Muscle layer of colon (tissue), 2 donors: ENCODE results near the gene KLHDC8B.

Source experiments
- H3K27ac ChIP-seq: one replicate; pipeline ENCODE4 v1.7.0; 2013; ENCODE audit warnings: low read depth, mild to moderate bottlenecking, low read length, moderate library complexity
- H3K27me3 ChIP-seq, 2 donors: one replicate each; pipeline ENCODE4 v1.7.0; 2013; ENCODE audit warnings: low read length in 2 of 2, mild to moderate bottlenecking in 2 of 2; ENCODE audit not compliant: insufficient read depth in 2 of 2, control insufficient read depth in 1 of 2
- H3K36me3 ChIP-seq: one replicate; pipeline ENCODE4 v1.7.0; 2013; ENCODE audit warnings: mild to moderate bottlenecking, low read length; ENCODE audit not compliant: insufficient read depth
- H3K4me1 ChIP-seq: one replicate; pipeline ENCODE4 v1.7.0; 2013; ENCODE audit warnings: mild to moderate bottlenecking, low read length; ENCODE audit not compliant: insufficient read depth
- H3K4me3 ChIP-seq, 2 donors: one replicate each; pipeline ENCODE4 v1.7.0; 2013; ENCODE audit warnings: low read length in 2 of 2, low read depth in 1 of 2, mild to moderate bottlenecking in 1 of 2, moderate library complexity in 1 of 2
- H3K9ac ChIP-seq: one replicate; pipeline ENCODE4 v1.7.0; 2013; ENCODE audit warnings: low read length
- H3K9me3 ChIP-seq: one replicate; pipeline ENCODE4 v1.7.0; 2013; ENCODE audit warnings: mild to moderate bottlenecking, low read length
- donor health status: abdominal sarcoma.
- donor health status: Adenocarcinoma of cecum.

KLHDC8B gene

DNA sequence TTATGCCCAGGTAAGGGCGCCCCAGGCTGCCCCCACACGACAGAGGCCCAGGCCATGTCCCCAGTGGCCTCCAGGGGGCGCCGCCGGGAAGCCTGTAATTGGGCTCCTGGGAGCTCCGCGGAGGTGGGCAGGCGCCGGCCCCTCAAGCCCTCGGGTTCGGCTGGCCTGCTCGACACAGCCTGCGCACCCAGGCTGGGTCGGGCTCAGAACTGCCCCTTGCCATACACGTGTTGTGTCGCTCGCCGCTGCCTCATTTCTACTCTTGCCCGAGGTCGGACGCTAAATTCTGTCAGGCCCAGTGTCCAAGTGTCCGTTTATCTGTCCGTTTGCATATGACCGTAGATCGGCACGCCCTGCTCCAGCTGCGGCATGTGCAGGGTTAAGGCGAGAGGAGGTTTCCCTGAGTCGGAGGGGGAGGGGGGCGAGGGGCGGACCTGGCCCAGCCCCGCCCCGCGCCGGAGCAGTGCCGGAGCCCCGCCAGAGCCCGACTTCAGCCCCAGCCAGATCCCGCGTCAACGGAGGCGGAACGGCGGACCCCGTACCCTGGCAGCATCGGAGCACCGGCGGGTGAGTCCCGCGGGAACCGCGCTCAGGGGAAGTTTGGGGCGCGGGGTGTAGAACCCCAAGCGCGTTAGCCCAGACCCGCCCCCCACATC, at the start of gene KLHDC8B:
Gene KLHDC8B (plus strand): TSS at position 480 of the 656 bp plus-strand sequence. CDS start 1,172 bp downstream, outside the sequence.
- H3K27me3 ChIP-seq, result no peaks in the 10 kb centered on the region
- H3K9me3 ChIP-seq, result no peaks in the 10 kb centered on the region
- H3K4me1 ChIP-seq, result peaks cover 41% of the 10 kb centered on the region
- peak within 1 kb of the TSS; percentile 84 for H3K27ac ChIP-seq
- peak within 1 kb of the TSS; percentile 84 to 90 for H3K4me3 ChIP-seq
- H3K36me3 ChIP-seq, result peaks cover 21% of the 10 kb centered on the region
- peak within 1 kb of the TSS; percentile 85 for H3K9ac ChIP-seq

- H3K27ac ChIP-seq, result no peak overlapping the region
- peaks cover 80% of the 10 kb centered on the region for H3K36me3 ChIP-seq
- H3K9ac ChIP-seq, result no peak overlapping the region
These were observed 49.4 kb upstream of the KLHDC8B start for GRCh38 chr3:49122022-49122421.

DNA sequence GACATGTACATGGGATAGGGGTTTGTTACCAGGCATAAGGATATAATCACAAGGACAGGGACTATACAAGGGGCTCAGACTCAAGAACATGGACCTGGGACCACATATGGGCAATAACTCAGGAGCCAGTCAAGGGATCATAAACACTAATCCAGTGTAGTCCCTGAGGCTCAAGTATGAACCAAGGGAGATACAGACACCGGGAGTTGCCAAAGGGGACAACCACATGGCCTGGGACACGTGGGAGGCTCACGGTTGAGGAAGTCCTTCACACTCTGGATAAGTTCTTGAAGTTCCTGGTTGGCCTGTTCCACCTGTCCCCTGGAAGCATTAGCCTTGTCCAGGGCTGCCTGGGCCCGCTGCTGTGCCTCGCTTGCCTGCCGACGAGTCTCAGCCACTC, 48.9 kb upstream of the KLHDC8B start:
- no peaks in the 10 kb centered on the region for H3K9me3 ChIP-seq
- H3K36me3 ChIP-seq, result peaks cover 79% of the 10 kb centered on the region
- H3K27ac ChIP-seq, result no peak overlapping the region
- no peak overlapping the region for H3K9ac ChIP-seq
- peaks cover 18% of the 10 kb centered on the region for H3K4me1 ChIP-seq
- H3K4me3 ChIP-seq, result no peak overlapping the region
- H3K27me3 ChIP-seq, result no peaks in the 10 kb centered on the region

More at GRCh38 chr3:49122022-49122421, 49.4 kb upstream of the KLHDC8B start:
- H3K9me3 ChIP-seq, result no peaks in the 10 kb centered on the region
- H3K27me3 ChIP-seq, result no peaks in the 10 kb centered on the region
- peaks cover 18% of the 10 kb centered on the region for H3K4me1 ChIP-seq
- no peak overlapping the region for H3K4me3 ChIP-seq

DNA sequence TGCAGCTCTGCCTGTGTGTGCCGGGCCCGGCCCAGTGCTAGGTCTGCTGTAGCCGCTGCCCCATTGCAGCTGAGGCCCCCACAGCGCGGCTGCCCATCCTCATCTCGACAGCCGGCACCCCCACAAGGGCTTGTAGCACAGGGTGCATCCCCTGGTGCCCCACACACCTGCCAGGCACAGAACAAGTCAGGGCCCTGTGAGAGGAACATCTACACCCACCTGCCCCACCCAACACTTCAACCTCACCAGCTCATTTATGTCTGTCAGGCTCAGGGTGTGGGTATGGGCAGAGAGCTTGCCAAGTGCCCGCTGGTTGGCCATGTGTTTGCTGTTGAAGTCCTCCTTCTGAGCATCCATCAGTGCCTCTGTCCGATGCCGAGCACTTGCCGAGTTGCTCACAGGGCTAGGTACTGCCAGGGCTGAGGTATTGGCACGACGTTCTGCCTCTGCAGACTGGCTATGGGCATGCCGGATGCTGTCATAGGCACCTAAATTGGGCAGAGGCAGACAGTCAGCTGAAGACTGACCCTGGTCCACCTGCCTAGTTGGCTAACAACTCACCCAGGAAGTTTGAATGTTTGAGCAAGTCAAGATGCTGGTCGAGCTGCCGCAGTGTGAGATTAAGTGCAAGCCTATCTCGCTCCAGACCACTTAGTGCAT, 48.4 kb upstream of the KLHDC8B start:
- Histone ChIP-seq H3K27me3 (no peaks in the 10 kb centered on the region), H3K9ac (no peak overlapping the region), H3K36me3 (peaks cover 75% of the 10 kb centered on the region), H3K27ac (no peak overlapping the region), H3K4me1 (peaks cover 18% of the 10 kb centered on the region), H3K9me3 (no peaks in the 10 kb centered on the region), H3K4me3 (no peak overlapping the region)

DNA sequence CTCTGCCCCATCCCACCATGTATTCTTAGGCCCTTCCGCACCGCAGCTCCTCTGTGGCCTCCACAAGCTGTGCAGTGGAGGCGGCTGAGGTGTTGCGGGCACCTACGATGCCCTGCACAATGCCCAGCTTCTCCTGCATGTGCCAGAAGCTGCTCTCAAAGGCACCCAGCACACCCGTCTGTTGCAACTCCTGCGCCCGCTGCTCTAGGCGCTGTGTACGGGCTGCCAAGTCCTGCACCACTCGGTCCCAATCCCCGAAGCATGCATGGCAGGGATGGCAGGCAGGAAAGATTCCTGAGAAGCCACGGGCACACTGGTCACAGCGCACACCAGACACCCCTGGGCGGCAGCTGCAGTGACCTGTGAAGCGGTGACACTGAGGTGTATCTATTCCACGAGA, 47.7 kb upstream of the KLHDC8B start:
- H3K27me3 ChIP-seq, result no peaks in the 10 kb centered on the region
- no peak overlapping the region for H3K27ac ChIP-seq
- H3K4me1 ChIP-seq, result peaks cover 14% of the 10 kb centered on the region
- peaks cover 76% of the 10 kb centered on the region for H3K36me3 ChIP-seq
- H3K4me3 ChIP-seq, result no peak overlapping the region
- H3K9ac ChIP-seq, result no peak overlapping the region
- H3K9me3 ChIP-seq, result no peaks in the 10 kb centered on the region

GRCh38 chr3:49124203-49124602, 47.2 kb upstream of the KLHDC8B start:
- no peak overlapping the region for H3K9ac ChIP-seq
- no peak overlapping the region for H3K27ac ChIP-seq
- peaks cover 77% of the 10 kb centered on the region for H3K36me3 ChIP-seq
- peaks cover 8% of the 10 kb centered on the region for H3K4me1 ChIP-seq
- no peaks in the 10 kb centered on the region for H3K27me3 ChIP-seq
- H3K9me3 ChIP-seq, result no peaks in the 10 kb centered on the region
- H3K4me3 ChIP-seq, result no peak overlapping the region

DNA sequence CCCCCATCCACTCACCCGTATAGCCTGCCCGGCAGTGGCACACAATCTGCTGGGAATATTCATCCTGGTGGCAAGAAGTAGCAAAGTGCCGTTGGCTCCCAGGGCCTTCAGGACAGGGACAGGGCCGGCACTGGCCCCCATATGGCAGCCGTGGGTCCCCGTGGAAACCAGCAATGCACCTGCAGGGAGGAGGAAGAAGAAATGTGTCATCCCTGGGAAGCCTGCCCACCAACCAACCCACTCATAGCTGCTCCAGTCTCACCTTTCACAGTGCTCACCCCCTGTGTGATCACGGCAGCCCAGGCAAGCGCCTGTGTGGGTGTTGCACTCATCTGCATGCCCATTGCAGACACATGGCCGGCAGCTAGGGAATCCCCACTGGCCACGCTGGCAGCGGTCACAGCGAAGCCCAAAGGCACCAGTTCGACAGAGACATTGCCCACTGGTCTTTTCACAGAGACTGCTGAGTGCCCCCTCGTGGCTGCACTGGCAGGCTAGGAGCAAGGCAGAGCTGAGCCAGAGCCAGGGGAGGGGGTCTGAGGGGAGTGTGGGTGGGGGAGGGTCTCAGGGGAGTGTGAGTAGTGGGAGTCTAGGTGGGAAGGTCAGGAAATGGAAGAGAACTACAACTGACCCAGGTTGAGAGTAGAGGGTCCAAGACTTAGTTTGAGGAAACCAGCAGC, 46.3 kb upstream of the KLHDC8B start:
- no peak overlapping the region for H3K27ac ChIP-seq
- no peaks in the 10 kb centered on the region for H3K9me3 ChIP-seq
- peaks cover 83% of the 10 kb centered on the region for H3K36me3 ChIP-seq
- no peaks in the 10 kb centered on the region for H3K27me3 ChIP-seq
- H3K4me3 ChIP-seq, result no peak overlapping the region
- no peak overlapping the region for H3K9ac ChIP-seq
- H3K4me1 ChIP-seq, result peaks cover 3% of the 10 kb centered on the region

GRCh38 chr3:49131040-49131439, 40.4 kb upstream of the KLHDC8B start:
- peak overlapping the region in 1 of 2 donors; percentile 83 for H3K4me3 ChIP-seq
- H3K9ac ChIP-seq, result peak overlapping the region; percentile 77
- peak overlapping the region; percentile 42 for H3K27ac ChIP-seq
- peaks cover 53% of the 10 kb centered on the region for H3K36me3 ChIP-seq
- no peaks in the 10 kb centered on the region for H3K9me3 ChIP-seq
- H3K27me3 ChIP-seq, result no peaks in the 10 kb centered on the region
- peaks cover 28% of the 10 kb centered on the region for H3K4me1 ChIP-seq

- Histone ChIP-seq H3K27me3 (no peaks in the 10 kb centered on the region), H3K9me3 (no peaks in the 10 kb centered on the region), H3K27ac (peak overlapping the region; percentile 42), H3K9ac (peak overlapping the region; percentile 77), H3K4me1 (peaks cover 28% of the 10 kb centered on the region), H3K36me3 (peaks cover 48% of the 10 kb centered on the region), H3K4me3 (peak overlapping the region; percentile 64 to 83)
These were observed 39.8 kb upstream of the KLHDC8B start for GRCh38 chr3:49131576-49131975.

GRCh38 chr3:49132073-49132436, 39.3 kb upstream of the KLHDC8B start:
- no peaks in the 10 kb centered on the region for H3K9me3 ChIP-seq
- peak overlapping the region; percentile 64 to 83 for H3K4me3 ChIP-seq
- H3K4me1 ChIP-seq, result peaks cover 28% of the 10 kb centered on the region
- peaks cover 43% of the 10 kb centered on the region for H3K36me3 ChIP-seq
- no peaks in the 10 kb centered on the region for H3K27me3 ChIP-seq
- peak overlapping the region; percentile 70 for H3K27ac ChIP-seq
- H3K9ac ChIP-seq, result peak overlapping the region; percentile 77

DNA sequence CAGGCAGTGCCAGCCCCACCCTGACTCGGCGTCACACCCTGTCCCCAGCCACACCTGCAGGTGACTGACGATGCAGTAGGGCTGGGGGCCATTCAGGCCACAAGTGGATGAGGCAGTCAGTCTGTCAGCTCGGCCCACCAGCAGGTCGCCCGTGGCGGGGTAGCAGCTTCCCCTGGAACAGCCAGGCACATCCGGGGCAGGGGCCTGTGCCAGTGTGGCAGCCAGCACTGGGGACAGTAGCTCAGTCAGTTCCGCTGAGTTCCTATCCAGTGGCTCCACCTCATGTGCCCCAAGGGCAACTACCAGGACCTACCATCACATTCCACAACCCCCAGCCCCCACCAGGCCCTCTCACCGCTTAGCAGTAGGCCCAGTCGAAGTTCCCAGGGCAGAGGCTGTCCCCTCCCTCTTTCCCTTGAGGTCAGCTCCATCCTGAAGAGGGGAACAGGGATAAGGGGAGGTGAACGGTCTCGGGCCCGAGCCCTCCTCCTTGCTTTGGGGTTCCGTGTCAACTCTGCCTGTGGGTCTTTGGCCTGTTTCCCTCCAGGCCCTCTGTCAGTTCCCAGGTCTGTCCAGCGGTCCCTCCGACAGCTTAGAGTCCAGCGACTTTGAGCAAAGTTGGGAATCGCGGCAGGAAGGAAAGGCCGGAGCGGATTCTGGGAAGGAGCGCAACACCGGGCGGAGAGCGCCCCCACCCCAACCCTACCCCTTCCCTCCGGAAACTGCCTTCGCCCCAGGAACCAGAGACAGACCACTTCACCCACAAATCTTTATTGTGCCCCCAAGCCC, 38.8 kb upstream of the KLHDC8B start, which contains the start of gene LAMB2:
Gene LAMB2 (minus strand): TSS at position 614 of the 789 bp plus-strand sequence. CDS start 183 bp downstream, at position 431.
- no peaks in the 10 kb centered on the region for H3K9me3 ChIP-seq
- H3K4me3 ChIP-seq, result peak within 1 kb of the TSS; percentile 64 to 83
- peaks cover 39% of the 10 kb centered on the region for H3K36me3 ChIP-seq
- H3K27me3 ChIP-seq, result no peaks in the 10 kb centered on the region
- H3K4me1 ChIP-seq, result peaks cover 28% of the 10 kb centered on the region
- peak within 1 kb of the TSS; percentile 77 for H3K9ac ChIP-seq
- H3K27ac ChIP-seq, result peak within 1 kb of the TSS; percentile 70
